ENCODE results near the gene CPEB4. TPM values are rescaled to one million over a fixed set of nuclear protein-coding genes. Genes with fewer than 3 reads are reported as not detected.

Gene CPEB4
- total and polyA plus RNA-seq, 8 donors = 3.5 to 115 (median 31.7) TPM

GRCh38 chr5:173895401-173896165 lies 7.4 kb downstream of the CPEB4 start:
- no peaks in the 10 kb centered on the region for H3K27me3 ChIP-seq
- peak overlapping the region in 1 of 4 donors; percentile 79 for H3K4me3 ChIP-seq
- intact Hi-C loops (cut with DNase I; ENCODE audit: low total_unique reads) = no loop called here
- TF ChIP-seq CTCF (IDR thresholded peaks at IDR 0.05) (no peak), POLR2A (IDR thresholded peaks at IDR 0.05) (no peak), POLR2AphosphoS5 (IDR thresholded peaks at IDR 0.05) (no peak), EP300 (IDR thresholded peaks at IDR 0.05) (no peak)
- peaks cover 22 to 92% (median 49%) of the 10 kb centered on the region in 4 donors for H3K4me1 ChIP-seq
- H3K9me3 ChIP-seq = no peaks in the 10 kb centered on the region
- peaks cover 0 to 4% (median 0%) of the 10 kb centered on the region in 4 donors for H3K36me3 ChIP-seq
- no peak for DNase-seq
- H3K27ac ChIP-seq = peak overlapping the region in 2 of 5 donors; percentile 0 to 48
- 75 to 81% (median 76%) methylated on average over 5 of the region's 5 CpGs for whole genome bisulfite sequencing, 5 donors

DNA sequence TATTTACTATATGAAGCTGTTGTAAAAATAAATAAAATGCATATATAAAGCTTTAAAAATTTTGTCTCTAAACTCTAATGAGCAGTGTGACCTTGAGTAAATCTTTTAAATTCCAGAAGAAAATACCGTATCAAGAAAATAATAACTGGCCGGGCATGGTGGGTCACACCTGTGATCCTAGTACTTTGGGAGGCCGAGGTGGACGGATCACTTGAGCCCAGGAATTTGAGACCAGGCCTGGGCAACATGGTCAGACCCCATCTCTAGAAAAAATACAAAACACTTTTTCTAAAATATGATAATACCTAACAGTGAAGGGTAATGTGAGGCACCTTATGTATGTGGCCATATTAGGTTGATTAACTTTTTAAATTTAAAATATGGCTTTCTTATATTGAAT lies 8.5 kb downstream of the CPEB4 start:
- no peak for DNase-seq
- H3K27ac ChIP-seq = no peak overlapping the region
- intact Hi-C loops (cut with DNase I; ENCODE audit: low total_unique reads) = no loop called here
- 88 to 95% (median 93%) methylated on average over 4 of the region's 4 CpGs for WGBS, 5 donors
- peaks cover 0 to 4% (median 0%) of the 10 kb centered on the region in 4 donors for H3K36me3 ChIP-seq
- TF ChIP-seq CTCF (IDR thresholded peaks at IDR 0.05) = no peak
- no peak for TF ChIP-seq EP300 (IDR thresholded peaks at IDR 0.05)
- TF ChIP-seq POLR2AphosphoS5 (IDR thresholded peaks at IDR 0.05) = no peak
- TF ChIP-seq POLR2A (IDR thresholded peaks at IDR 0.05) = no peak
- H3K4me1 ChIP-seq = peaks cover 23 to 92% (median 47%) of the 10 kb centered on the region in 4 donors
- peak overlapping the region in 1 of 4 donors; percentile 10 for H3K4me3 ChIP-seq
- H3K27me3 ChIP-seq = no peaks in the 10 kb centered on the region
- no peaks in the 10 kb centered on the region for H3K9me3 ChIP-seq

- no peak for DNase-seq
- 79 to 96% (median 89%) methylated on average over 3 of the region's 3 CpGs for WGBS, 5 donors
- H3K27ac ChIP-seq = no peak overlapping the region
- no peaks in the 10 kb centered on the region for H3K27me3 ChIP-seq
- TF ChIP-seq POLR2AphosphoS5 (IDR thresholded peaks at IDR 0.05) = no peak
- H3K9me3 ChIP-seq = no peaks in the 10 kb centered on the region
- H3K4me3 ChIP-seq = no peak overlapping the region
- intact Hi-C loops (cut with DNase I; ENCODE audit: low total_unique reads) = no loop called here
- H3K36me3 ChIP-seq = peaks cover 0 to 5% (median 0%) of the 10 kb centered on the region in 4 donors
- peaks cover 16 to 88% (median 43%) of the 10 kb centered on the region in 4 donors for H3K4me1 ChIP-seq
These were observed 13.6 kb downstream of the CPEB4 start for GRCh38 chr5:173901705-173902104.

- Histone ChIP-seq H3K36me3 (peaks cover 0 to 5% (median 0%) of the 10 kb centered on the region in 4 donors), H3K9me3 (no peaks in the 10 kb centered on the region), H3K4me1 (peaks cover 20 to 88% (median 47%) of the 10 kb centered on the region in 4 donors), H3K27ac (no peak overlapping the region), H3K27me3 (no peaks in the 10 kb centered on the region), H3K4me3 (no peak overlapping the region)
- no peak for TF ChIP-seq POLR2AphosphoS5 (IDR thresholded peaks at IDR 0.05)
- TF ChIP-seq POLR2A (IDR thresholded peaks at IDR 0.05) = no peak
- TF ChIP-seq CTCF (IDR thresholded peaks at IDR 0.05) = no peak
- TF ChIP-seq EP300 (IDR thresholded peaks at IDR 0.05) = no peak
- WGBS, 5 donors = 65 to 88% (median 79%) methylated on average over 1 of the region's 1 CpG
- intact Hi-C loops (cut with DNase I; ENCODE audit: low total_unique reads) = no loop called here
- no peak for DNase-seq
These were observed 14.2 kb downstream of the CPEB4 start for GRCh38 chr5:173902334-173902733.

DNA sequence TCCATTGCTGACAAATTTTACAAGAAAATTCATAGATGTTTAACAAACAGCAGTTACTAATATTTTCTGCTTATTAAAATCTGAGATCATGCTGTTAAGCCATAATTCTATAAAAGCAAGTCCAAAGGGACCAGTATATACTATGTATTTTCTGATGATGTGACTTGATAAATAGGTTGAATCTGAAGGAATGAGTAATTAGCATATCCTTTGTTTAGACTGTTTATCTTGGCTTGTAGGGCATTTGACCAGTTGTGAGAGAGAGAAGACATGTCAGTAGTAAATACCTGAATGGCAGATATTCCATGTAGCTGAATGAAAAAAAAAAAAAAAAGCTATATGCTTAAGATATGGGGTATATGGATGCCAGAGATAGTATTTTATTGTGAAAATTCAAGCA lies 14.6 kb downstream of the CPEB4 start:
- Histone ChIP-seq H3K4me3 (no peak overlapping the region), H3K4me1 (peaks cover 24 to 91% (median 51%) of the 10 kb centered on the region in 4 donors), H3K27me3 (no peaks in the 10 kb centered on the region), H3K36me3 (peaks cover 0 to 5% (median 0%) of the 10 kb centered on the region in 4 donors), H3K9me3 (no peaks in the 10 kb centered on the region), H3K27ac (peak overlapping the region in 2 of 5 donors; percentile 29 to 32)
- no peak for DNase-seq
- intact Hi-C loops (cut with DNase I; ENCODE audit: low total_unique reads) = no loop called here
- TF ChIP-seq CTCF (IDR thresholded peaks at IDR 0.05) = no peak
